ENCODE data around the gene GLCE.

GLCE gene

GRCh38 chr15:69194854-69195253 lies 34.4 kb downstream of the GLCE start:
- H3K4me2 ChIP-seq (ENCODE audit: low read depth, low read length, poor library complexity, severe bottlenecking), result no peak overlapping the region
- no peak overlapping the region for H2AFZ ChIP-seq (ENCODE audit: low read length)

GRCh38 chr15:69200832-69201745 lies 40.7 kb downstream of the GLCE start:
- no peaks in the 10 kb centered on the region for H3K36me3 ChIP-seq (ENCODE audit: insufficient read depth, low read length)
- H3K79me2 ChIP-seq (ENCODE audit: insufficient read depth, low read length), result no peaks in the 10 kb centered on the region
- H3K4me1 ChIP-seq (ENCODE audit: insufficient read depth, low read length, poor library complexity, severe bottlenecking), result no peaks in the 10 kb centered on the region
- no peak overlapping the region for H3K4me3 ChIP-seq (ENCODE audit: low read length, poor library complexity, severe bottlenecking)
- H3K4me2 ChIP-seq (ENCODE audit: low read depth, low read length, poor library complexity, severe bottlenecking), result no peak overlapping the region
- no peak for TF ChIP-seq CTCF (conservative IDR thresholded peaks at IDR 0.05; ENCODE audit: low read length)
- no peaks in the 10 kb centered on the region for H4K20me1 ChIP-seq (ENCODE audit: insufficient read depth, low read length, poor library complexity, severe bottlenecking)
- no peak overlapping the region for H3K9ac ChIP-seq (ENCODE audit: low read depth, low read length, poor library complexity, severe bottlenecking)
- no peaks in the 10 kb centered on the region for H3K9me2 ChIP-seq (replicated peaks; ENCODE audit: low read depth, low read length)
- no peaks in the 10 kb centered on the region for H3F3A ChIP-seq (ENCODE audit: low read depth)
- no peaks in the 10 kb centered on the region for H3K27me3 ChIP-seq (ENCODE audit: insufficient read depth, low read length, poor library complexity, severe bottlenecking)
- no peaks in the 10 kb centered on the region for H3K9me3 ChIP-seq (ENCODE audit: insufficient read depth, low read depth, low read length)
- H2AFZ ChIP-seq (ENCODE audit: low read length), result no peak overlapping the region

More at GRCh38 chr15:69194854-69195253, 34.4 kb downstream of the GLCE start:
- no peaks in the 10 kb centered on the region for H3K9me3 ChIP-seq (ENCODE audit: insufficient read depth, low read depth, low read length)
- no peaks in the 10 kb centered on the region for H3K9me2 ChIP-seq (replicated peaks; ENCODE audit: low read depth, low read length)
- H3F3A ChIP-seq (ENCODE audit: low read depth), result no peaks in the 10 kb centered on the region
- no peak overlapping the region for H3K4me3 ChIP-seq (ENCODE audit: low read length, poor library complexity, severe bottlenecking)
- no peak overlapping the region for H3K9ac ChIP-seq (ENCODE audit: low read depth, low read length, poor library complexity, severe bottlenecking)
- H3K79me2 ChIP-seq (ENCODE audit: insufficient read depth, low read length), result no peaks in the 10 kb centered on the region
- H3K4me1 ChIP-seq (ENCODE audit: insufficient read depth, low read length, poor library complexity, severe bottlenecking), result no peaks in the 10 kb centered on the region
- no peaks in the 10 kb centered on the region for H3K27me3 ChIP-seq (ENCODE audit: insufficient read depth, low read length, poor library complexity, severe bottlenecking)
- TF ChIP-seq EZH2phosphoT487 (IDR thresholded peaks at IDR 0.05; ENCODE audit: borderline replicate concordance) (no peak), CTCF (conservative IDR thresholded peaks at IDR 0.05; ENCODE audit: low read length) (no peak)
- no peaks in the 10 kb centered on the region for H3K36me3 ChIP-seq (ENCODE audit: insufficient read depth, low read length)
- no peaks in the 10 kb centered on the region for H4K20me1 ChIP-seq (ENCODE audit: insufficient read depth, low read length, poor library complexity, severe bottlenecking)

- no peak overlapping the region for H3K4me3 ChIP-seq (ENCODE audit: low read length, poor library complexity, severe bottlenecking)
- no peaks in the 10 kb centered on the region for H3K79me2 ChIP-seq (ENCODE audit: insufficient read depth, low read length)
- H3K4me2 ChIP-seq (ENCODE audit: low read depth, low read length, poor library complexity, severe bottlenecking), result no peak overlapping the region
- no peaks in the 10 kb centered on the region for H3K9me2 ChIP-seq (replicated peaks; ENCODE audit: low read depth, low read length)
- TF ChIP-seq EZH2phosphoT487 (IDR thresholded peaks at IDR 0.05; ENCODE audit: borderline replicate concordance) (no peak), CTCF (conservative IDR thresholded peaks at IDR 0.05; ENCODE audit: low read length) (no peak)
- no peaks in the 10 kb centered on the region for H3F3A ChIP-seq (ENCODE audit: low read depth)
- H2AFZ ChIP-seq (ENCODE audit: low read length), result no peak overlapping the region
- no peaks in the 10 kb centered on the region for H3K4me1 ChIP-seq (ENCODE audit: insufficient read depth, low read length, poor library complexity, severe bottlenecking)
- no peaks in the 10 kb centered on the region for H4K20me1 ChIP-seq (ENCODE audit: insufficient read depth, low read length, poor library complexity, severe bottlenecking)
- H3K9me3 ChIP-seq (ENCODE audit: insufficient read depth, low read depth, low read length), result no peaks in the 10 kb centered on the region
- H3K36me3 ChIP-seq (ENCODE audit: insufficient read depth, low read length), result no peaks in the 10 kb centered on the region
- no peak overlapping the region for H3K9ac ChIP-seq (ENCODE audit: low read depth, low read length, poor library complexity, severe bottlenecking)
- H3K27me3 ChIP-seq (ENCODE audit: insufficient read depth, low read length, poor library complexity, severe bottlenecking), result no peaks in the 10 kb centered on the region
Observed at GRCh38 chr15:69206079-69206478, 45.6 kb downstream of the GLCE start.
